Calu3 (cell line): ENCODE results near the gene SLCO6A1. TPM values are rescaled to one million over a fixed set of nuclear protein-coding genes. Genes with fewer than 3 reads are reported as not detected.

Experiments
- Bru-seq: library from RNA; stranded (reverse); fragments of 400-500 nt; gene quantifications from one replicate; lab custom pipeline; 2021; lab: Mats Ljungman, UMichigan
- BruChase-seq, 2 experiments: library from RNA; stranded (reverse); fragments of 400-500 nt; gene quantifications; one replicate each; lab custom pipeline; 2021; lab: Mats Ljungman, UMichigan
- BruUV-seq: library from RNA; stranded (reverse); fragments of 400-500 nt; replicated peaks from 2 replicates; lab custom pipeline; 2021; lab: Mats Ljungman, UMichigan
- CTCF ChIA-PET: fragments of 300-600 bp; sonication (Branson Sonifier 250); formaldehyde crosslinking; loops from one replicate; lab custom pipeline; 2022; ENCODE audit warnings: antibody characterized with exemption; lab: Charles Lee
- DNase-seq: peaks from one replicate; pipeline ENCODE4 v3.0.0; 2022
- H3K27ac Mint-ChIP-seq: one replicate; pipeline ENCODE4 v1.8.0; 2022; ENCODE audit warnings: mixed read lengths; ENCODE audit not compliant: unreplicated experiment
- H3K27me3 Mint-ChIP-seq: one replicate; pipeline ENCODE4 v1.8.0; 2022; ENCODE audit warnings: mixed read lengths; ENCODE audit not compliant: unreplicated experiment
- H3K36me3 Mint-ChIP-seq: one replicate; pipeline ENCODE4 v1.8.0; 2022; ENCODE audit warnings: mild to moderate bottlenecking, moderate library complexity, mixed read lengths; ENCODE audit not compliant: insufficient read depth, unreplicated experiment
- H3K4me1 Mint-ChIP-seq: one replicate; pipeline ENCODE4 v1.8.0; 2022; ENCODE audit warnings: mild to moderate bottlenecking, low read depth, mixed read lengths; ENCODE audit not compliant: unreplicated experiment
- H3K4me3 Mint-ChIP-seq: one replicate; pipeline ENCODE4 v1.8.0; 2022; ENCODE audit warnings: mild to moderate bottlenecking, low read depth, moderate library complexity, mixed read lengths; ENCODE audit not compliant: unreplicated experiment
- H3K9me3 Mint-ChIP-seq: one replicate; pipeline ENCODE4 v1.8.0; 2022; ENCODE audit warnings: low read depth, mixed read lengths; ENCODE audit not compliant: unreplicated experiment
- CTCF ChIP-seq: fragments of 200-600 bp; IDR thresholded peaks from one replicate; pipeline ENCODE4 v1.8.0; 2022; ENCODE audit warnings: antibody characterized with exemption; ENCODE audit not compliant: unreplicated experiment
- intact Hi-C: fragments of 100-400 bp; cut with micrococcal nuclease; formaldehyde crosslinking; loops from one replicate; pipeline ENCODE4 v1.10.0; 2022; ENCODE audit not compliant: unreplicated experiment
- long read RNA-seq: library from polyadenylated mRNA; stranded (forward); transcript quantifications from one replicate; pipeline ENCODE4 v2.0.0, GENCODE V29; 2022
- total RNA-seq: library from RNA; stranded (reverse); gene quantifications from 2 replicates; pipeline ENCODE4 v1.2.3, GENCODE V29; 2022

The SLCO6A1 gene
- not detected in 2 replicates for total RNA-seq
- Bru-seq, nascent RNA, result percentile 3 among the genes with signal in this experiment
- percentile 1 among the genes with signal in this experiment for BruChase-seq, experiment 1, labeled RNA remaining after a 6-hour chase
- BruChase-seq, experiment 2, labeled RNA remaining after a 2-hour chase, result percentile 2 among the genes with signal in this experiment
- long read RNA-seq, result 0 reads

- peaks cover 3% of the 10 kb centered on the region for H3K9me3 Mint-ChIP-seq
- H3K4me1 Mint-ChIP-seq, result no peaks in the 10 kb centered on the region
- DNase-seq, result no peak
- no peak within 1 kb of the TSS for H3K4me3 Mint-ChIP-seq
- CTCF ChIA-PET, result no interaction called here
- no peak within 1 kb of the TSS for H3K27ac Mint-ChIP-seq
- no TSS peak for BruUV-seq
- H3K27me3 Mint-ChIP-seq, result no peaks in the 10 kb centered on the region
- TF ChIP-seq CTCF, result no peak
- no peaks in the 10 kb centered on the region for H3K36me3 Mint-ChIP-seq
- intact Hi-C loops, result no loop called here
Observed at GRCh38 chr5:102498271-102499034, at the start of gene SLCO6A1. TSS of gene SLCO6A1 (minus strand) at chr5:102499001. CDS start at chr5:102498844, 157 bp downstream.

- intact Hi-C loops, result no loop called here
- Mint-ChIP-seq H3K27ac (no peak overlapping the region), H3K9me3 (peaks cover 2% of the 10 kb centered on the region), H3K4me1 (no peaks in the 10 kb centered on the region), H3K4me3 (no peak overlapping the region), H3K27me3 (no peaks in the 10 kb centered on the region), H3K36me3 (no peaks in the 10 kb centered on the region)
- CTCF ChIA-PET, result interaction anchor here (0.6 to 1.1 kb wide), 2 partner anchors 331 to 384 kb away, joined by 3 read pairs; no protein-coding TSS in a partner anchor
- no peak for DNase-seq
- TF ChIP-seq CTCF, result no peak
- BruUV-seq, result no TSS peak
Observed at GRCh38 chr5:102547141-102548035, 48.6 kb upstream of the SLCO6A1 start.

- peak; percentile 53 for TF ChIP-seq CTCF
- Mint-ChIP-seq H3K4me1 (no peaks in the 10 kb centered on the region), H3K4me3 (no peak overlapping the region), H3K36me3 (no peaks in the 10 kb centered on the region), H3K27me3 (no peaks in the 10 kb centered on the region), H3K9me3 (peaks cover under 1% of the 10 kb centered on the region), H3K27ac (no peak overlapping the region)
- DNase-seq, result peak; percentile 54
- CTCF ChIA-PET, result interaction anchor here (0.9 to 1.8 kb wide), 2 partner anchors 9 to 395 kb away, joined by 3 to 4 read pairs; no protein-coding TSS in a partner anchor
- BruUV-seq, result no TSS peak
- intact Hi-C loops, result no loop called here
Observed at GRCh38 chr5:102545175-102545574, 46.4 kb upstream of the SLCO6A1 start.

- Mint-ChIP-seq H3K9me3 (no peaks in the 10 kb centered on the region), H3K27me3 (no peaks in the 10 kb centered on the region), H3K27ac (no peak overlapping the region), H3K4me1 (no peaks in the 10 kb centered on the region), H3K4me3 (no peak overlapping the region), H3K36me3 (no peaks in the 10 kb centered on the region)
- intact Hi-C loops, result no loop called here
- CTCF ChIA-PET, result no interaction called here
- BruUV-seq, result no TSS peak
- no peak for TF ChIP-seq CTCF
- no peak for DNase-seq
Observed at GRCh38 chr5:102542057-102542456, 43.3 kb upstream of the SLCO6A1 start.
